ENCODE data around the gene TBK1.

DNA sequence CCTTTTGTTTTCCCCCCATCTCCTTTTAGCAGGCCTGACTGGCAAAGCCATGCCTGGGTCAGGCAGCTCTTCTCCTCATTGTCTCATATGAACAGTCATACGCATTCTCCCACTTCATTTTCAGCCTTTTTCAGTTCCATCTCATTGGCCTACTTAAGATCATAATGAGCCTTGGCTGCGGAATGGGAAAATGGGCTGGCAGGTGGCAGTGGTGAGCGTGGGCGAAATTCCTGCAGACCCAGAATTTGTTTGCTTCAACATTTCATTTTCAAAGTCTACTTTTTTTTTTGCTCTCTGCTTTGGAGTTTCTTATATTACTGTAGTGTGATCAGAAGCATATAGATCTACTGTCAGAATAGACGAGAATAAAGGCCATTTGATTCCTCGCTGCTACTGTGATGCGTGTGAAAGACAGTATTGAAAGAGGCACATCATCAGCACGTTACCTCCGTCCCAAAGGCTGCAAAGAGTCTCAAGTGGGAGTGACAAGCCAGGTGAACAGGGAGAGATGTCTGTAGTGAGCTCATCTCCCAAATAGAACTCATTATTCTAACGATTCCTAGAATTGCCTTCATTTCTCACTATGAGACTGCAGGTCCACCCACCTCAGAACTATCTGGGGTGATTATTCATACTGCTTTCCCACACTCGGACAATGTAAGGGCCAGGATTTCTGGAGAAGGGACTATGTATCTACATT, 73.7 kb downstream of the TBK1 start:
- TF ChIP-seq, protein P1, sequence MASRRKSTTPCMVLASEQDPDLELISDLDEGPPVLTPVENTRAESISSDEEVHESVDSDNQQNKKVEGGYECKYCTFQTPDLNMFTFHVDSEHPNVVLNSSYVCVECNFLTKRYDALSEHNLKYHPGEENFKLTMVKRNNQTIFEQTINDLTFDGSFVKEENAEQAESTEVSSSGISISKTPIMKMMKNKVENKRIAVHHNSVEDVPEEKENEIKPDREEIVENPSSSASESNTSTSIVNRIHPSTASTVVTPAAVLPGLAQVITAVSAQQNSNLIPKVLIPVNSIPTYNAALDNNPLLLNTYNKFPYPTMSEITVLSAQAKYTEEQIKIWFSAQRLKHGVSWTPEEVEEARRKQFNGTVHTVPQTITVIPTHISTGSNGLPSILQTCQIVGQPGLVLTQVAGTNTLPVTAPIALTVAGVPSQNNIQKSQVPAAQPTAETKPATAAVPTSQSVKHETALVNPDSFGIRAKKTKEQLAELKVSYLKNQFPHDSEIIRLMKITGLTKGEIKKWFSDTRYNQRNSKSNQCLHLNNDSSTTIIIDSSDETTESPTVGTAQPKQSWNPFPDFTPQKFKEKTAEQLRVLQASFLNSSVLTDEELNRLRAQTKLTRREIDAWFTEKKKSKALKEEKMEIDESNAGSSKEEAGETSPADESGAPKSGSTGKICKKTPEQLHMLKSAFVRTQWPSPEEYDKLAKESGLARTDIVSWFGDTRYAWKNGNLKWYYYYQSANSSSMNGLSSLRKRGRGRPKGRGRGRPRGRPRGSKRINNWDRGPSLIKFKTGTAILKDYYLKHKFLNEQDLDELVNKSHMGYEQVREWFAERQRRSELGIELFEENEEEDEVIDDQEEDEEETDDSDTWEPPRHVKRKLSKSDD (conservative IDR thresholded peaks at IDR 0.05; ENCODE audit: low read length) = no peak
- TF ChIP-seq CBX8 (IDR thresholded peaks at IDR 0.05; ENCODE audit: borderline replicate concordance, extremely low read depth, low read depth, low read length, poor library complexity, severe bottlenecking) = no peak
- TF ChIP-seq, protein P2, sequence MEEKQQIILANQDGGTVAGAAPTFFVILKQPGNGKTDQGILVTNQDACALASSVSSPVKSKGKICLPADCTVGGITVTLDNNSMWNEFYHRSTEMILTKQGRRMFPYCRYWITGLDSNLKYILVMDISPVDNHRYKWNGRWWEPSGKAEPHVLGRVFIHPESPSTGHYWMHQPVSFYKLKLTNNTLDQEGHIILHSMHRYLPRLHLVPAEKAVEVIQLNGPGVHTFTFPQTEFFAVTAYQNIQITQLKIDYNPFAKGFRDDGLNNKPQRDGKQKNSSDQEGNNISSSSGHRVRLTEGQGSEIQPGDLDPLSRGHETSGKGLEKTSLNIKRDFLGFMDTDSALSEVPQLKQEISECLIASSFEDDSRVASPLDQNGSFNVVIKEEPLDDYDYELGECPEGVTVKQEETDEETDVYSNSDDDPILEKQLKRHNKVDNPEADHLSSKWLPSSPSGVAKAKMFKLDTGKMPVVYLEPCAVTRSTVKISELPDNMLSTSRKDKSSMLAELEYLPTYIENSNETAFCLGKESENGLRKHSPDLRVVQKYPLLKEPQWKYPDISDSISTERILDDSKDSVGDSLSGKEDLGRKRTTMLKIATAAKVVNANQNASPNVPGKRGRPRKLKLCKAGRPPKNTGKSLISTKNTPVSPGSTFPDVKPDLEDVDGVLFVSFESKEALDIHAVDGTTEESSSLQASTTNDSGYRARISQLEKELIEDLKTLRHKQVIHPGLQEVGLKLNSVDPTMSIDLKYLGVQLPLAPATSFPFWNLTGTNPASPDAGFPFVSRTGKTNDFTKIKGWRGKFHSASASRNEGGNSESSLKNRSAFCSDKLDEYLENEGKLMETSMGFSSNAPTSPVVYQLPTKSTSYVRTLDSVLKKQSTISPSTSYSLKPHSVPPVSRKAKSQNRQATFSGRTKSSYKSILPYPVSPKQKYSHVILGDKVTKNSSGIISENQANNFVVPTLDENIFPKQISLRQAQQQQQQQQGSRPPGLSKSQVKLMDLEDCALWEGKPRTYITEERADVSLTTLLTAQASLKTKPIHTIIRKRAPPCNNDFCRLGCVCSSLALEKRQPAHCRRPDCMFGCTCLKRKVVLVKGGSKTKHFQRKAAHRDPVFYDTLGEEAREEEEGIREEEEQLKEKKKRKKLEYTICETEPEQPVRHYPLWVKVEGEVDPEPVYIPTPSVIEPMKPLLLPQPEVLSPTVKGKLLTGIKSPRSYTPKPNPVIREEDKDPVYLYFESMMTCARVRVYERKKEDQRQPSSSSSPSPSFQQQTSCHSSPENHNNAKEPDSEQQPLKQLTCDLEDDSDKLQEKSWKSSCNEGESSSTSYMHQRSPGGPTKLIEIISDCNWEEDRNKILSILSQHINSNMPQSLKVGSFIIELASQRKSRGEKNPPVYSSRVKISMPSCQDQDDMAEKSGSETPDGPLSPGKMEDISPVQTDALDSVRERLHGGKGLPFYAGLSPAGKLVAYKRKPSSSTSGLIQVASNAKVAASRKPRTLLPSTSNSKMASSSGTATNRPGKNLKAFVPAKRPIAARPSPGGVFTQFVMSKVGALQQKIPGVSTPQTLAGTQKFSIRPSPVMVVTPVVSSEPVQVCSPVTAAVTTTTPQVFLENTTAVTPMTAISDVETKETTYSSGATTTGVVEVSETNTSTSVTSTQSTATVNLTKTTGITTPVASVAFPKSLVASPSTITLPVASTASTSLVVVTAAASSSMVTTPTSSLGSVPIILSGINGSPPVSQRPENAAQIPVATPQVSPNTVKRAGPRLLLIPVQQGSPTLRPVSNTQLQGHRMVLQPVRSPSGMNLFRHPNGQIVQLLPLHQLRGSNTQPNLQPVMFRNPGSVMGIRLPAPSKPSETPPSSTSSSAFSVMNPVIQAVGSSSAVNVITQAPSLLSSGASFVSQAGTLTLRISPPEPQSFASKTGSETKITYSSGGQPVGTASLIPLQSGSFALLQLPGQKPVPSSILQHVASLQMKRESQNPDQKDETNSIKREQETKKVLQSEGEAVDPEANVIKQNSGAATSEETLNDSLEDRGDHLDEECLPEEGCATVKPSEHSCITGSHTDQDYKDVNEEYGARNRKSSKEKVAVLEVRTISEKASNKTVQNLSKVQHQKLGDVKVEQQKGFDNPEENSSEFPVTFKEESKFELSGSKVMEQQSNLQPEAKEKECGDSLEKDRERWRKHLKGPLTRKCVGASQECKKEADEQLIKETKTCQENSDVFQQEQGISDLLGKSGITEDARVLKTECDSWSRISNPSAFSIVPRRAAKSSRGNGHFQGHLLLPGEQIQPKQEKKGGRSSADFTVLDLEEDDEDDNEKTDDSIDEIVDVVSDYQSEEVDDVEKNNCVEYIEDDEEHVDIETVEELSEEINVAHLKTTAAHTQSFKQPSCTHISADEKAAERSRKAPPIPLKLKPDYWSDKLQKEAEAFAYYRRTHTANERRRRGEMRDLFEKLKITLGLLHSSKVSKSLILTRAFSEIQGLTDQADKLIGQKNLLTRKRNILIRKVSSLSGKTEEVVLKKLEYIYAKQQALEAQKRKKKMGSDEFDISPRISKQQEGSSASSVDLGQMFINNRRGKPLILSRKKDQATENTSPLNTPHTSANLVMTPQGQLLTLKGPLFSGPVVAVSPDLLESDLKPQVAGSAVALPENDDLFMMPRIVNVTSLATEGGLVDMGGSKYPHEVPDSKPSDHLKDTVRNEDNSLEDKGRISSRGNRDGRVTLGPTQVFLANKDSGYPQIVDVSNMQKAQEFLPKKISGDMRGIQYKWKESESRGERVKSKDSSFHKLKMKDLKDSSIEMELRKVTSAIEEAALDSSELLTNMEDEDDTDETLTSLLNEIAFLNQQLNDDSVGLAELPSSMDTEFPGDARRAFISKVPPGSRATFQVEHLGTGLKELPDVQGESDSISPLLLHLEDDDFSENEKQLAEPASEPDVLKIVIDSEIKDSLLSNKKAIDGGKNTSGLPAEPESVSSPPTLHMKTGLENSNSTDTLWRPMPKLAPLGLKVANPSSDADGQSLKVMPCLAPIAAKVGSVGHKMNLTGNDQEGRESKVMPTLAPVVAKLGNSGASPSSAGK (IDR thresholded peaks at IDR 0.05) = no peak
- TF ChIP-seq, protein P3, sequence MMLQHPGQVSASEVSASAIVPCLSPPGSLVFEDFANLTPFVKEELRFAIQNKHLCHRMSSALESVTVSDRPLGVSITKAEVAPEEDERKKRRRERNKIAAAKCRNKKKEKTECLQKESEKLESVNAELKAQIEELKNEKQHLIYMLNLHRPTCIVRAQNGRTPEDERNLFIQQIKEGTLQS (IDR thresholded peaks at IDR 0.05) = no peak
- TF ChIP-seq, protein P3 (CRISPR knock-in tag; conservative IDR thresholded peaks at IDR 0.05) = no peak
- no peak for TF ChIP-seq HCFC1 (IDR thresholded peaks at IDR 0.05; ENCODE audit: low read depth, low read length)
